ENCODE data around the gene DSTYK.

The DSTYK gene

DNA sequence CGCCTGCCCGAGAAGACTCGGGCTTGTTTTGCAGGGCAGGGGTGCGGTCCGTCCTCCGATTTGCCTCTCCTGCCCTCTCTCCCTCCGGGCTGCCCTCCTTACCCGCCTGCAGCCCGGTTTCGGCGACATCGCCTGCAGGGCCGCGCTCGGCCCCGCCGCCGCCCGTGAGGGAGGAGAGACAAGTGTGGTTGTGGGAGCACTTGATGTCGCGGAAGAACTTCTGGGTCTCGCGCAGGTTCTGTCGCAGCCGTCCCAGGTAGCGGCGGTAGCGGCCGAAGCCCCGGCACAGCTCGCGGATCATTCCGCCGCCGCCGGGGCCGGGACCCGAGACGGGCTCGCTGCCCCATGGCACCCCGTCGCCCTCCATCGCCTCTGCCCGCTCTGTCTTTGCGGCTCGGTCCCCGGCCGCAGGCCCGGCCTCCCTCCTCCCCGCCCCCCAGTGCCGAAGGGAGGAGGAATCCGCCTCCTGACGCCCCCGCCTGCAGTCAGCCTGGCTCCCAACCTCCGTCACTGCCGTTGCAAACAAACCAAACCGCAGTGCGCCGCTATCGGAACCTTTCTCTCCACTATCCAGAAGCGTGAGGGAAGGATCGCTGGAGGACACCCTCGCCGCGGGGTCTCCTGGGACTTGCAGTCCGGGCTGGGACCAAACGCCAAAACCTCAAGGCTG lies at the start of gene DSTYK:
TSS of gene DSTYK (minus strand) at position 534 of the 670 bp plus-strand sequence. CDS start at position 367, 167 bp downstream.
- DNase-seq (ENCODE audit: extremely low spot score) = peak; percentile 90
- TF ChIP-seq, protein P1, sequence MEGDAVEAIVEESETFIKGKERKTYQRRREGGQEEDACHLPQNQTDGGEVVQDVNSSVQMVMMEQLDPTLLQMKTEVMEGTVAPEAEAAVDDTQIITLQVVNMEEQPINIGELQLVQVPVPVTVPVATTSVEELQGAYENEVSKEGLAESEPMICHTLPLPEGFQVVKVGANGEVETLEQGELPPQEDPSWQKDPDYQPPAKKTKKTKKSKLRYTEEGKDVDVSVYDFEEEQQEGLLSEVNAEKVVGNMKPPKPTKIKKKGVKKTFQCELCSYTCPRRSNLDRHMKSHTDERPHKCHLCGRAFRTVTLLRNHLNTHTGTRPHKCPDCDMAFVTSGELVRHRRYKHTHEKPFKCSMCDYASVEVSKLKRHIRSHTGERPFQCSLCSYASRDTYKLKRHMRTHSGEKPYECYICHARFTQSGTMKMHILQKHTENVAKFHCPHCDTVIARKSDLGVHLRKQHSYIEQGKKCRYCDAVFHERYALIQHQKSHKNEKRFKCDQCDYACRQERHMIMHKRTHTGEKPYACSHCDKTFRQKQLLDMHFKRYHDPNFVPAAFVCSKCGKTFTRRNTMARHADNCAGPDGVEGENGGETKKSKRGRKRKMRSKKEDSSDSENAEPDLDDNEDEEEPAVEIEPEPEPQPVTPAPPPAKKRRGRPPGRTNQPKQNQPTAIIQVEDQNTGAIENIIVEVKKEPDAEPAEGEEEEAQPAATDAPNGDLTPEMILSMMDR (IDR thresholded peaks at IDR 0.05; ENCODE audit: control extremely low read depth, extremely low read depth, low read depth, missing control alignments) = no peak
- POLR2A ChIA-PET = no interaction called here
- CTCF ChIA-PET = interaction anchor here (1.0 kb wide), 1 partner anchor 11 kb away, joined by 3 read pairs; no protein-coding TSS in a partner anchor

DNA sequence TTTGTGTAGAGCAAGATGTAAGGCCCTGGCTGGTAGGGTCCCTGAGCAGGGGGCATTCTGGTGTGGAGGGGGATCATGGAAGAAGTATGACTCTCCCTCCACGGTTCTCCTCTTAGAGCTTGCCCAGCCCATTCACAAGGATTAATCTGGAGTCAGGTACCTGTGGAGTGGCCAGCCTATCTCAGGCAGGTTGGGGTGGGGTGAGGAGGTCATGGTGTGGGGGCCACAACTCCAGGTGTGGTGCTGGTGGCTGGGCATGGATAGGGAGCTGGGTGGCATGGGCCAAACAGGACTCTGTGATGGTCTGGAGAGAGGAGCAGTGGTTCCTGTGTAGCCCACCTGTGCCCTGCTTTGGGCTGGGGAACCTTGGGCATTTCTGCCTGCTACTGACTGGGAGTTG lies 48.5 kb upstream of the DSTYK start:
- DNase-seq (ENCODE audit: extremely low spot score) = no peak
- TF ChIP-seq, protein P1 (IDR thresholded peaks at IDR 0.05; ENCODE audit: control extremely low read depth, extremely low read depth, low read depth, missing control alignments) = no peak
- POLR2A ChIA-PET = no interaction called here
- CTCF ChIA-PET = interaction anchor here (1.0 to 42.6 kb wide), 8 partner anchors 15 to 285 kb away, joined by 3 to 1591 read pairs (median 40); partner anchors contain the start of genes NUAK2 and TMCC2

DNA sequence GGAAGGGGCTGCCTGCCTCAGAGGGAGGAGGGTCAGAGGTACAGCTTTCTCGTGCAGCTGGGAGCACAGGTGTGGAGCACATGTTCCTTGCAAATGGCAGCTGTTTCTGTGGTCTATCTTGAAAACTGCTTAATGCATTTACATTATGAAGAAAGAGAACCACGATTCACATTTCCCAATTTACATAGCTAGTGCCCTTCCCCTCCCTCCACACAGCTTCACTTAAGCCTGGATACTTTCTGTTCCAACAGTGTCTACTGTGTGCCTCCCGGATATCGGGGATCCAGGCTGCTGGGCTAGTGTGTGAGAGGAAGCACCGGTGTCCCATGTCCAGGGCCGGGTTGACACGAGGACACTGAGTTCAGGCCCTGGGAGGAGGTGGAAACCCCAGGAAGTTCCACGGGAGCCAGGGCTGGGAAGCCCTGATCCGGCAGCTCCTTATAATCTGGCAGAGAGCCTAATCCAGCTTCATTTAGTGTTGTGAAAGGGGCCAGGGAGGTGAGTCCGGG lies 47.9 kb upstream of the DSTYK start:
- ChIA-PET CTCF (interaction anchor here (1.0 to 42.6 kb wide), 10 partner anchors 16 to 285 kb away, joined by 3 to 1591 read pairs (median 7); partner anchors contain the start of genes NUAK2 and TMCC2), POLR2A (no interaction called here)
- no peak for DNase-seq (ENCODE audit: extremely low spot score)
- TF ChIP-seq, protein P1 (IDR thresholded peaks at IDR 0.05; ENCODE audit: control extremely low read depth, extremely low read depth, low read depth, missing control alignments) = no peak

GRCh38 chr1:205258719-205259118 lies 47.2 kb upstream of the DSTYK start:
- TF ChIP-seq, protein P1 (IDR thresholded peaks at IDR 0.05; ENCODE audit: control extremely low read depth, extremely low read depth, low read depth, missing control alignments) = no peak
- POLR2A ChIA-PET = no interaction called here
- CTCF ChIA-PET = interaction anchor here (1.0 to 42.6 kb wide), 9 partner anchors 17 to 284 kb away, joined by 3 to 1591 read pairs (median 20); partner anchors contain the start of genes NUAK2 and TMCC2
- no peak for DNase-seq (ENCODE audit: extremely low spot score)

GRCh38 chr1:205258261-205258691 lies 46.8 kb upstream of the DSTYK start:
- ChIA-PET POLR2A (no interaction called here), CTCF (interaction anchor here (0.9 to 42.6 kb wide), 10 partner anchors 17 to 284 kb away, joined by 3 to 1591 read pairs (median 13); partner anchors contain the start of genes NUAK2 and TMCC2)
- TF ChIP-seq, protein P1 (IDR thresholded peaks at IDR 0.05; ENCODE audit: control extremely low read depth, extremely low read depth, low read depth, missing control alignments) = no peak
- no peak for DNase-seq (ENCODE audit: extremely low spot score)

- CTCF ChIA-PET = interaction anchor here (0.9 to 42.6 kb wide), 13 partner anchors 8 to 283 kb away, joined by 3 to 1591 read pairs (median 15); partner anchors contain the start of genes NUAK2 and TMCC2
- TF ChIP-seq, protein P1 (IDR thresholded peaks at IDR 0.05; ENCODE audit: control extremely low read depth, extremely low read depth, low read depth, missing control alignments) = no peak
- POLR2A ChIA-PET = no interaction called here
- DNase-seq (ENCODE audit: extremely low spot score) = no peak
Observed at GRCh38 chr1:205257735-205258134, 46.2 kb upstream of the DSTYK start.

All from GM10248 (cell line).